NK-92 (cell line): ENCODE measurements around the gene FITM1.
A peak's percentile ranks its signal among the peaks of the same experiment; 100 is the strongest.

Experiments
- DNase-seq: peaks from one replicate; lab custom pipeline; 2025; ENCODE audit not compliant: unreplicated experiment; lab: John Stamatoyannopoulos, UW

FITM1 gene

DNA sequence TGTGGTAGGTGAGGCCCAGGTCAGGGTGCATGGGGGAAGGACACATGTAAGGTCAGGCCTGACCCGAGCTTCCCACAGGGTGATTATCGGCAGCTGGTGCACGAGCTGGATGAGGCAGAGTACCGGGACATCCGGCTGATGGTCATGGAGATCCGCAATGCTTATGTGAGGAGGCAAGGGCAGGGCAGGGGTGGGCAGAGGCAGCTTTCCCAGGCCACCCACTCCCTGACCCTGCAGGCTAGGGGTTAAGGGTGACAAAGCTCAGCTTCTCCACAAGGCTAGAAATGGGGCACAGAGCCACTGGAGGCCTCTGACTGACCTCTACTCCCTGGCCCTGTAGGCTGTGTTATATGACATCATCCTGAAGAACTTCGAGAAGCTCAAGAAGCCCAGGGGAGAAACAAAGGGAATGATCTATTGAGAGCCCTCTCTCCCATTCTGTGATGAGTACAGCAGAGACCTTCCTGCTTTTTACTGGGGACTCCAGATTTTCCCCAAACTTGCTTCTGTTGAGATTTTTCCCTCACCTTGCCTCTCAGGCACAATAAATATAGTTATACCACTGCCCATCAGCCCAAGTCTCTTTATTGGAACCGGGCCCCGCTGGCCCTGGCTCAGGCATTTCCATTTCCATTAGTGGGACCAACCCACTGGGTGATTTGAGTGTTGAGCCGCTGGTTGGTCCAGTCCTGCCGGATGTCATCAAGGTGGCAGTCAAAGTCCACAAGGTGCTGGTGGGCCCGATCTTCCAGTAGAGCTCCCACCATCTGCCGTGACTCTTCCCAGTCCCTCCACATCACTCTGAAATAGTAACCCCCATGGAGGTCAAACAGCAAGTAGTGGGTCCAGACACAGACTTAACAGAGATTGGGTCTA, 8.2 kb downstream of the FITM1 start:
- DNase-seq = no peak

DNA sequence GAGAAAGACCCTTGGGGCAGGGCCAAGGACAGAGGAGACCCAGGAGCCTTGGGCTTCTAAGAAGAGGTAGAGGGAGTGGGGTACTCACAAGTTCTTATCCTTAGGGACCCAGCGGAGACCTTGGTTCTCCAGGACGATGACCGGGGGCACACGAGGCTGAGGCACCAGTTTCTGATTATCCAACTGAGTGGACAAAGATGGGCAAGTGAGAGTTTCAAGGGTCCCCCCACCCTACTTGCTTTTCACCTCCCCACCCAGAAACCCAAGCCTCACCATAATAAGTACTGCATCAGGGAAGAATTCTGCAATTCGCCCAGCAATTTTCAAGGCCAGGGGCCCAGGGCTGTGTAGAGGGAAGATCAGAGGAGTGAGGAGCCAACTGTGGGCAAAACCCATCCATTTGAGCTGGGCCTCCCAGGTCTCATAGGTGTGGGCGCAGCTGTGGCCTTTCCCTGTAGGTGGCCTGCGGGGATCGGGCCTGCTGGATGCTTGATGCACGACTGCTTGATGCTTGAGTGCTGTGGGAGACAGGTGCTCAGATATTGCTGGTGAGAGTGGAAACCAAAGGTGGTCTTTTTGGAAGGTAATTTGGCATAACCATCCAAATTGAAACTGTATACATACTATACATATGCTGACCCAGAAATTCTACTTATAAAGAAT, 8.9 kb downstream of the FITM1 start:
- no peak for DNase-seq

DNA sequence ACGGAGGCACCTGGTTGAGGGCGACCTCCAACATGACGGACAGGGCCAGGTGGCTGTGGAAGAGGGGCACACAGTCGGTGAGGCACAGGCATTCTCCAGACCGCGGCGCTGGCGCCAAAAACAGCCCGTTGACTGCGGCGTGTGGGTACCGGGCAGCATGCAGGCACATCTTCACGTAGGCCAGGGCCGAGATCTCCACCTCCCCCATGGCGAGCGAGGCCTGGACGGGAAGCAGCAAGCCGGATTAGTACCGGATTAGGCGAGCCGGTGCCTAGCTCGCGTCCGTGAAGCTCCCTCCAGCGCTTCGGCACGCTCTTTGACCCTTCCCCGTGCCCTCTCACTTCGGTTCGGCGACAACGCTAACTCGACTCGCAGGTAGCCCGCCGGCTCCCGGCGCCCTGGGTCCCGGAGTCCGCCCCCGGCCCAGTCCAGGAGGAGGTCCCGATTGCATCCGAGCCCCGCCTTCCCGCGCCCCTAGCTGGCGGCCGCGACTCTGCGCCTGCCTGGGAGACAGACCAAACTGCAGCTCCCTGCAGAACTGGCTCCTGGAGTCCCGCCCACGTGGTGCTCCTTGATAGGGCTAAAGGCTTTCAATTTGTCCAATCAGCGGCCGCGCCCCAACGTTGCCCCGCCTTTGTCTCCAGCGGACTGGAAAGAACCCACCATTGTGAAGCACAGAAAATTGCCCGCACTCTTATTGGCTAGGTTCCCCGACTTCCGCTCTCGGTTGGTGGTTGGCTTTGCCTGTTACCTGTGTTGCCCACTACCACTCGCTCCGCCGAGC, 10.8 kb downstream of the FITM1 start, which contains the start of gene EMC9:
TSS of gene EMC9 (minus strand) at position 495 of the 784 bp plus-strand sequence. CDS start at position 208, 287 bp downstream.
- peak; percentile 98 for DNase-seq

DNA sequence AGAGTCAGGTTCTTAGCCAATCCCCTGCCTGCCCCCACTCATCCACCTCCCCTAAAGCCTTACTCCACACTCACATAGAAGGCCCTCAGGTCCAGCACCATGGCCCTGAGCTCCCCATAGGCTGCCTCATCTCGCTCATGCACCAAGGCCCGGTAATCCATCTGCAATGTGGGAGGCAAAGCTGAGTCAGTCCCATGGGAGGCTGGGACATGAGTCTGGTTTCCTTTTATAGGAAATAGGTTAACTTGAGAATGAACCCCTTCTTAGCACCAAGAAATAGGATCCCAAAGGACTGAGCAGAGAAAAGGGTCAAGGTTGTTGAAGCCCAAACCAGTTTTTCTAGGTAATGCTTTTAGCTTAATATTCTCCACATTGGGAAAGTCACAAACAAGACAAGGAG, 13.1 kb downstream of the FITM1 start:
- no peak for DNase-seq

DNA sequence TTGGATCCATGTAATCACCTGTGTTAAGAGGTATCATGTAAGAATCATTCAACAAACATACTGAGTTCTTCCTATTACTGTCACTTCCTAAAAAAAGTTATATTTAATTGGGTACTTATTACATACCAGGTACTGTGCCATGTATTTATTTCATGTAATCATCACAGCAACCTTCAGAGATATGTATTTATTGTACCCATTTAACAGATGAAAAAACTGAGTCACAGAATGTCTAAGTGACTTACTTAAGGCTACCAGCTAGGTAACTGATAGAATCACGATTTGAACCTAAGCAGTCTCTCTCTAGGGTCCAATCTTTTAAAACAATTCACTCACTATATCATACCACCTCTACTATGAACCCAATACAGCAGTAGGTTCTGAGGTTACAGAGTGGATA, 14.0 kb downstream of the FITM1 start:
- no peak for DNase-seq

DNA sequence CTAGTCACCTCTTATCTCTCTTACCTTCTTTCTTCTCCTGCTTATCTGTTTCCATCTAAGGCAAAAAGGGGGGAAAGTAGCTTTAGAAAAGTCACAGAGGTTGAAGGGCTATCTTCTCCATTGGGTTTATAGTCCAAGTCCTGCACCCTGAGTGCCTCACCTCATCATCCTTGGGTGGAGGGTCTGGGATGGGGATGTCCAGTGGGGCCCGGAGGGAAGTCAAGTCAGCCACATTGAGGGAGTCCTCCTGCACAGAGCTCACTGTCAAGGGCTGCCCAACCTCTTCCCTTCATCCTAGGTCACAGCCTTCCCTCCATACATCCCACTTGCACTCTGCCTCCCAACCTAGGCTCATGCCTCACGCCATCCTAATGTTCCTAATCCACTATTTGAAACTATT, 14.8 kb downstream of the FITM1 start:
- no peak for DNase-seq

DNA sequence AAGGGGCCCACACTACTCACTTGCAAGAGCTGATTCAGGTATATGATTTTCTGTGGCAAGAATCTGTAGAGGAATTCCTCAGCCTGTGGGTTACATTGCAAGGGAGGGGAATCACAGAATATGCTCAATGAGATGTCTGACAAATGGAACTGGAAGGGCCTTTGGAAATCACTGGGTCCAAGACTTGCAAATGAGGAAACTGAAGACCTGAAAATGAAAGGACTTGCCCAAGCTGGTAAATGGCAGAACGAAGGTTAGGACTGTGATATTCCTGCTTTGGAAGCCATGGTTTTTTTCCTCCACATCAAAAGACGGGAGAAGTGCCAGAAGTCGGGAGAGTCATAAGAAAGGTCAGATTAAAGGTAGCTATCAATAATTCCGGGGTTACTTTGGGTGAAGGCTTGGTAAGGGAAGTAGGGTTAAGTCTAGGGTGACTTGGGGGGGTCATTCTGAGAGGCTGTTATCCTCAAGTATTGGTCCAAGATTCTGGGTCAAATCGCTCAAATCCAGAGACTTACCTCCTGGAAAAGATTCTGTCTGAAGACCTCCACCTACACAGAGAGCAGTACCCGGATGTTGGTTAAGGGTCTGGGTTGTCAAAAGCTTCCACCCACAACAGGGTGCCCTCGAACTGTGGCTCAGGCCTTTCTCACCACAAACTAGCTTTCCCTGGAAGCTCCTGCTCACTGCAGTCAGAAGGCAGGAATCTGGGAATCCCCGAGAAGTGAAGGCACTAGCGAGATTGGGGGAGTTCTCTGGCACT, 15.4 kb downstream of the FITM1 start:
- no peak for DNase-seq

DNA sequence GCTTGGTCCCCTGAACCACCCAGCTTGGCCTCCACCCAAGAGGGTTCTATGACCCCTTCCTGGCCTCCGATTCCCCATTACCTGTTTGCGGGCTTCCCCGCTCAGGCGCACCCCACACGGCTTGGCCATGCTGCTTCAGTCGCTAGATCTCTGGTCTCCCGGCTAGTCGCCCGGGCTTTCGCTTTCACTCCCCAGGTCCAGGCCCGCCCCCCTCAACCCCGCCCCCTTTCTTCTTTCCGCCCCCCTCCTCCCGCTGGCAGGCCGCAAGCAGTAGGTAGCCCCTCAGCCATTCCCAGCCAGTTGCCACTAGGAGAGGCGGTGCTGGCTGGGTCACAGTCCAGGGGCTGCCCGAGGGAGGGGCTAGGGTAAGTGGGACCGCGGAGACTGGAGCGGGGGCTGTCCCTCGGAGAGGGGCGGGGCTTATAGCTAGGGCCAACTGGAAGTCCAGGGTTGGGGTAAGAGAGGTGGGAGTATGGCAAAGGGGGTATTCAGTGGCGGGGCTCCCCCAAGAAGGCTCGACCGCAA, 16.1 kb downstream of the FITM1 start, which contains the start of gene PSME2:
TSS of gene PSME2 (minus strand) at position 158 of the 525 bp plus-strand sequence. CDS start at position 129, 29 bp downstream.
- DNase-seq = peak; percentile 43

DNA sequence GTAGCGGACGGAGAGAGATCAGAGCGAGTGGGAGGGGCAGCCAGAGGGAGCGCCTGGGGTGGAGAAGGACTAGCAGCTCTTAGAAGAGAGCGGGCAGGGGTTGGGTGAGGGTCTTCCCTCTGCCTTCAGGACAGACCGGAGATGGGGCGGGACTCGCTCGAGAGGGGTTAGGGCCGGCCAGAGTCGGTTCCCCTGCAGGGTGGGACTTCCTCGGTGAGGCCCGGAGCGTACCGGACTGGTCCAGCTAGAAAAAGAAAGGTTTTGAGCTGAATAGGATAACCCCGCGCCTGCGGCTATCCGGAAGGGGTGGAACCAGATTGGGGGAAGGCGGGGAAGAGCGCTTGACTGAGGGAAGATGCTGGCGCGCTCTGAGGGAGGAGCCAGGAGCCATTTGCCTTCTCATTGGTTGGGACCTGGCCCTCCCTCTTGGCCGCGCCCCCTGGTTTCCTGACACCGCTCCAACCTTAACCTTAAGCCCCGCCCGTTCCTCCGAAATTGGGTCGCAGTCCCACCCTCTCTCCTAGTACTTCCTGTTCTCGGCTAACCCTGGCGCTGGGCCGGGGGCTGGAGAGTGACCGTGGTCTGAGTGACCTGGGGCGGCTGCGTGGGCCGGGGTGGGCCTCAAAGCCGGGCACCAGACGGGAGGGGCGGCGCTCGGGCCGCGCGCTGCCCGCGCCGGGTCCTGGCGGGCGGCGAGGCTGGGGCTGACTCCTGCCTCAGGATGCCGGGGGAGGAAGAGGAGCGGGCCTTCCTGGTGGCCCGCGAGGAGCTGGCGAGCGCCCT, 16.7 kb downstream of the FITM1 start, which contains the start of gene RNF31:
TSS of gene RNF31 (plus strand) at position 521 of the 783 bp plus-strand sequence. CDS start at position 722, 201 bp downstream.
- DNase-seq = peak; percentile 92

DNA sequence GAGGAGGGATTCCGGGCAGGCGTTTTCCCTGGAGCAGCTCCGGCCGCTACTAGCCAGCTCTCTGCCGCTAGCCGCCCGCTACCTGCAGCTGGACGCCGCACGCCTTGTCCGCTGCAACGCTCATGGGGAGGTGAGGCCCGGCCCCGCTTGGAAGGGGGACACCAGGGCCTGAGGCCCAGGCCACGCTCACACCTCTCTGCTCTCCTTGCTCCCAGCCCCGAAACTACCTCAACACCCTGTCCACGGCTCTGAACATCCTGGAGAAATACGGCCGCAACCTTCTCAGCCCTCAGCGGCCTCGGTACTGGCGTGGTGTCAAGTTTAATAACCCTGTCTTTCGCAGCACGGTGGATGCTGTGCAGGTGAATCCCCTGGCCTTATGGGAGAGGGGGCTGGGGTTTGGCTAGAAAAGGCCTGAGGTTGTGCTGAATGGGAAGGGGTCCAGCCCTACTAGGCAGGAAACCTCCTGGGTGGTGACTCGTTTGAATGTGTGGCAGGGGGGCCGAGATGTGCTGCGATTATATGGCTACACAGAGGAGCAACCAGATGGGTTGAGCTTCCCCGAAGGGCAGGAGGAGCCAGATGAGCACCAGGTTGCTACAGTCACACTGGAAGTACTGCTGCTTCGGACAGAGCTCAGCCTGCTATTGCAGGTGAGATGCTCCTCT, 17.4 kb downstream of the FITM1 start:
- no peak for DNase-seq

DNA sequence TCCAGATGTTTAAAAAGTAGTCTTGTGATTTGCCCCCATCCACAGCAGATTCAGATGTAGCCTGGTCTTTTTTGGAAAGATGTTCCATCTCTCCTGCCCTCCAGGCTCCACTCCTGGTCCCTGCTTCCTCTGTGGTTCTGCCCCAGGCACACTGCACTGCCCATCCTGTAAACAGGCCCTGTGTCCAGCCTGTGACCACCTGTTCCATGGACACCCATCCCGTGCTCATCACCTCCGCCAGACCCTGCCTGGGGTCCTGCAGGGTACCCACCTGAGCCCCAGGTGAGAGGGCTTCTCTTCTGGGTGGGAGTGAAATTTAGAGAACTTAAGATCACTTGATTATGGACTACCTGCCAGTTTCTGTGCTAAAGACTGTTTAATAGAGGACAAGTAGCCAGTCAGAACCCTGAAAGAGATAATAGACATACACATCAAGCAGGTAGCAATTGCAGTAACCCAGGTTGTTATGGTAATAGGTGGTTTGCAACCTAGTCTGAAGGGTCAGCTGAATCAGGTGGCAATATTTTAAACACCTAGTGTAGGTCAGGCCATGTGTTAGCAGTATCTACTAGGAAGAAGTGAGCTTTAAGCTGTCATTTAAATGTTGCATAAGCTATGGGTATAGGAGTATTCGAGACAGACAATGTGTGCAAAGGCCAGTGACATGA, 19.0 kb downstream of the FITM1 start:
- no peak for DNase-seq

DNA sequence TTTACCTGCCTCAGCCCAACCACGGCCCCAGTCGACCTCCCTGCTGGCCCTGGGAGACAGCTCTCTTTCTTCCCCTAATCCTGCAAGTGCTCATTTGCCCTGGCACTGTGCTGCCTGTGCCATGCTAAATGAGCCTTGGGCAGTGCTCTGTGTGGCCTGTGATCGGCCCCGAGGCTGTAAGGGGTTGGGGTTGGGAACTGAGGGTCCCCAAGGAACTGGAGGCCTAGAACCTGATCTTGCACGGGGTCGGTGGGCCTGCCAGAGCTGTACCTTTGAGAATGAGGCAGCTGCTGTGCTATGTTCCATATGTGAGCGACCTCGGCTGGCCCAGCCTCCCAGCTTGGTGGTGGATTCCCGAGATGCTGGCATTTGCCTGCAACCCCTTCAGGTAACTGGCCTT, 19.6 kb downstream of the FITM1 start:
- DNase-seq = no peak

DNA sequence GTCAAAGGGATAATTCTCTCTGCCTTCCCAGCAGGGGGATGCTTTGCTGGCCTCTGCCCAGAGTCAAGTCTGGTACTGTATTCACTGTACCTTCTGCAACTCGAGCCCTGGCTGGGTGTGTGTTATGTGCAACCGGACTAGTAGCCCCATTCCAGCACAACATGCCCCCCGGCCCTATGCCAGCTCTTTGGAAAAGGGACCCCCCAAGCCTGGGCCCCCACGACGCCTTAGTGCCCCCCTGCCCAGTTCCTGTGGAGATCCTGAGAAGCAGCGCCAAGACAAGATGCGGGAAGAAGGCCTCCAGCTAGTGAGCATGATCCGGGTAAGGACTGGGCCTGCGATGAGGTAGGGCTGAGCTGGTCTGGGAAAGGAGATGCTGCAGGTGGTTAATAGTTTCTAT, 20.1 kb downstream of the FITM1 start:
- no peak for DNase-seq

DNA sequence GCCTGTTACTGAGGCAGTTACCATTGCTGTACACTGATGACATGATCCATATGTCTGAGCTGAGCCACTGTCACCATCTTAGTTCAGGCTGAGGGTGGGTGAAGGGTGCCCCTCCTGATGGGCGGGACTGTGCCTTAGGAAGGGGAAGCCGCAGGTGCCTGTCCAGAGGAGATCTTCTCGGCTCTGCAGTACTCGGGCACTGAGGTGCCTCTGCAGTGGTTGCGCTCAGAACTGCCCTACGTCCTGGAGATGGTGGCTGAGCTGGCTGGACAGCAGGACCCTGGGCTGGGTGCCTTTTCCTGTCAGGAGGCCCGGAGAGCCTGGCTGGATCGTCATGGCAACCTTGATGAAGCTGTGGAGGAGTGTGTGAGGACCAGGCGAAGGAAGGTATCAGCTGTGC, 20.5 kb downstream of the FITM1 start:
- DNase-seq = no peak

DNA sequence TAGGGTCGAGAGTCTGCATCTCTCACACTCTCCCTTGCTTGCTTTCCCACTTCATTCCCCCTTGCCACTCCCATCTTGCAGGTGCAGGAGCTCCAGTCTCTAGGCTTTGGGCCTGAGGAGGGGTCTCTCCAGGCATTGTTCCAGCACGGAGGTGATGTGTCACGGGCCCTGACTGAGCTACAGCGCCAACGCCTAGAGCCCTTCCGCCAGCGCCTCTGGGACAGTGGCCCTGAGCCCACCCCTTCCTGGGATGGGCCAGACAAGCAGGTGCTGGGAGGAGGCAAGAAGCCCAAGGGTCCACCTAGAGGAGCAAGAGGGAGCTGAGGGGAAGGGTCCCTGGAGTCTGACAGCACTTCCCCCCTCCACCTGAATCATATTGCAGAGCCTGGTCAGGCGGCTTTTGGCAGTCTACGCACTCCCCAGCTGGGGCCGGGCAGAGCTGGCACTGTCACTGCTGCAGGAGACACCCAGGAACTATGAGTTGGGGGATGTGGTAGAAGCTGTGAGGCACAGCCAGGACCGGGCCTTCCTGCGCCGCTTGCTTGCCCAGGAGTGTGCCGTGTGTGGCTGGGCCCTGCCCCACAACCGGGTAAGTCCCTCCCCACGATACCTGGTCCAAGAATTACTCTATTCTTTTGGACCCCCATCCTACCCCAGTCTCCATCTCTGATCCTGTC, 21.1 kb downstream of the FITM1 start:
- no peak for DNase-seq

DNA sequence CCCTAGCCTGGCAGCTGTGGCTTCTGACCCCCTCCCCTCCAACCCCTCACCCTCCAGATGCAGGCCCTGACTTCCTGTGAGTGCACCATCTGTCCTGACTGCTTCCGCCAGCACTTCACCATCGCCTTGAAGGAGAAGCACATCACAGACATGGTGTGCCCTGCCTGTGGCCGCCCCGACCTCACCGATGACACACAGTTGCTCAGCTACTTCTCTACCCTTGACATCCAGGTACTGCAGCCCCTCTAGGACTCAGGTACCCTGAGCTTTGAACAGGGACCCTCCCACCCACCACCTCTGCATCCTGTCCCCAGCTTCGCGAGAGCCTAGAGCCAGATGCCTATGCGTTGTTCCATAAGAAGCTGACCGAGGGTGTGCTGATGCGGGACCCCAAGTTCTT, 24.6 kb downstream of the FITM1 start:
- DNase-seq = no peak

DNA sequence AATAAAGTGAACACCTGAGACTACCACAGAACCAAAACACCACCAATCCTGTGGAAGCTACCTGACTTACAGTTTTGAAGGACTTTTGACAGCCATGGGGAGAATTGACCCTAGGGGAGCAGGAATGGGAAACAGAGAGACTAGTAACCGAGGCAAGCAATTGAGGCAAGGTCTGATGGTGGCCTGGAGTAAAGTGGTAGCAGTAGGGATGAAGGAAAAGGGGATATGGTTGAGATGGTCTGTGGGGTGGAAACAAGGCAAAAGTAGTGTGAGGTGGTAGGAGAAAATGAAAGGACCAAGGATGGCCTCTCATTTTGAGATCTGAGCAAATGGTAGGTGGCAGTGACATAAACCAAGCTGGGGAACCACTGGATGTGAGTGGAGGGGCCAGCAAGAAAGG, 26.4 kb downstream of the FITM1 start:
- DNase-seq = no peak

DNA sequence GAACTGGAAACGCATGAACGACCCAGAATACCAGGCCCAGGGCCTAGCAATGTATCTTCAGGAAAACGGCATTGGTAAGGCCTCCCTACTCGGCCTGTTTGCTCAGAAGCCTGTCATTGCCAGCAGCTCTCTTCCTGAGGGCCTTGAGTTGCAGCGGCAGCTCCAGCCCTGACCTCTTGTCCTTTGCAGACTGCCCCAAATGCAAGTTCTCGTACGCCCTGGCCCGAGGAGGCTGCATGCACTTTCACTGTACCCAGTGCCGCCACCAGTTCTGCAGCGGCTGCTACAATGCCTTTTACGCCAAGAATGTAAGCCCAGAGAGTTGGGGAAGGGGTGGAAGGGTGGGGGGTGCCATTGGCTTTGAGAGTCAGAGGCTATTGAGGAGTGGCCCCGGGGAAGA, 26.9 kb downstream of the FITM1 start:
- no peak for DNase-seq
